CD4-positive, alpha-beta T cell treated with Interleukin-4 for 4 hours (primary cell): Measurements from ENCODE around the gene MRPS14.

ENCODE experiments used
- DNase-seq: peaks from one replicate; pipeline ENCODE4 v3.0.0-alpha.2; 2020

The MRPS14 gene

DNA sequence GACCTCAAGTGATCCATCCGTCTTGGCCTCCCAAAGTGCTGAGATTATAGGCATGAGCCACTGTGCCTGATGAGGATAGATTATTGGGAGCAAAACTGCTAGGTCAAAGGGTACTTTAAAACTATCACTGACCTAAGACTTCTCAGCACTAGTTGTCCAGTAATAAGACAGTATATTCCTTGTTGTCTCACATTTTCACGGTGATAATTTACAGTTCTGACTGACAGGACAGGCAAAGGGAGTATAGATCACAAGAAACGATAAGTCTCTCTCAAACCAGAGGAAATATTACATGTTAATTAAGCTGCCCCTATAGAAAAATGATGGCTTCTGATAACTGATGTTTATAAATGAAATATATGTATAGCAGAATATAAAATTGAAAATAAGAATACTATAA lies 3.7 kb downstream of the MRPS14 start:
- no peak for DNase-seq

- DNase-seq = no peak
Observed at GRCh38 chr1:175015243-175015642, 8.0 kb downstream of the MRPS14 start.

- DNase-seq = no peak
Observed at GRCh38 chr1:175013445-175013844, 9.8 kb downstream of the MRPS14 start.

- no peak for DNase-seq
Observed at GRCh38 chr1:175009532-175009931, 13.7 kb downstream of the MRPS14 start.

DNA sequence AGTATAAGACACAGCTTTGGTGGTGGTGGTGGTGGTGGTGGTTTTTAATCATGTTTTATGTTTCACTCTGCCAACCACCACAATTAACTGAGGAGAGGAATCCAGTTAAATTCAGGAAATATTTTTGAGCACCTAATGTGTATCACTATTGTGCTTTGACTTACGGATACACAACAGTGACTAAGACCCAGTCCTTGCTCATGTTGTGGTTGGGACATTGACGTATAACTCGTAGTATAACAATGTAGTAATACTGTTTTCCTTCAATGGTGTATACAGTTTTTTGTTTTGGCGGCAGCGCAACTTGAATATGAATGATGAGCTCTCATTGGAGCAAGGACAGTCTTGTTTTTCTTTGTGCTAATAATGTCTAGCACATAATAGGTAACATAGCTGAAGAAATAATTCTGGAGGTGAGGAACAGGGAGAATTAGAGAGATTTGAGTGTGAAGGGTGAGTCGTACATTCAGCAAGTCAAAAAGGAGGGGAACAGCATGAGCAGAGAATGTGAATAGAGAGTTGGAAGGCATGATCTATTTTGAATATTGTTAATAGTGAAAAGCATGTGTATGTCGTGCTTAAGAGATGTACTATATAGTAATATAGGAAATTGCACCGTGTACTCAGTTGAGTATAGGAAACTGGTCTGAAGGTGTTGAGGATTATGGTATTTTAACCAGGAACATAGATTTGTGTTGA lies 18.0 kb downstream of the MRPS14 start:
- DNase-seq = no peak

GRCh38 chr1:175003521-175003920 lies 19.7 kb downstream of the MRPS14 start:
- DNase-seq = no peak

DNA sequence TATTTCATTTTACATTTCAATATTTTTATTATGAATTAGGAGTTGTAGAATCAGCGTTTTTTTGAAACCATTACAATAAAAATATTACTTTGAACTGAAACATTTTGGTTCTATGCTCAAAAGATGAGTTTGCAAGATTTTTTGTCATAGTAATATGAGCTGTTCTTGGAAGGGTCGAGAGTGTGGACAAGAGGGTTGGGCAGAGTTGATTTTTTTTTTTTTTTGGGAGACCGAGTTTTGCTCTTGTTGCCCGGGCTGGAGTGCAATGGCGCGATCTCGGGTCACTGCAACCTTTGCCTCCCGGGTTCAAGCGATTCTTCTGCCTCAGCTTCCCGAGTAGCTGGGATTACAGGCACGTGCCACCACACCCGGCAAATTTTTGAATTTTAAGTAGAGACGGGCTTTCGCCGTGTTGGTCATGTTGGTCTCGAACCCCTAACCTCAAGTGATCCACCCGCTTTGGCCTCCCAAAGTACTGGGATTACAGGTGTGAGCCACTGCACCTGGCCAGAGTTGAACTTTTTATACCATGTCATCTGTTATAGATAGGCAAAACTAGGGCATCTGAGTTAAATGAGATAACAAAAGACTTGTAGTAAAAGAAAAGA lies 20.2 kb downstream of the MRPS14 start:
- DNase-seq = no peak

DNA sequence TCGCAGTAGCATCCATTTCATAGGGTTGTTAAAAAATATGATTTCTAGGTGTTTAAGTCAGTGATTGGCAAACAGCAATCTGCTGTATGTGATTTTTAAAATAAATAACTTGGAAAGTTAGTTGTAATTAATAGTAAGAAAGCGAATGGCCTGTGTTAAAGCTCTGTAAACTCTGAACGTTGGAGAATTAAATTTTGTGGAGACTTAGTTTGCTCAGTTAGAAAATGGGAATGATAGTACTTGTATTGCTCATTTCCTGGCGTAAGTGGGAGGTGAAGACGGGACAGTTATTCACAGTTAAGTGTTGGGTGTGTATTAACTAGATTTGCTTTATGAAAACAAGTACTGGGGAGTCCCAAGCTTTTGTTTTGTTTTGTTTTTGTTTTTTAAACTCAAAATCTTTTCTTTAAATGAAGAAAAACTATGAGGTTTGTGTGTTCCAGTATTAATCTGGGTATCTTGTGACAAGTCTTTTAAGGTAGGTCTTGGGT lies 22.5 kb downstream of the MRPS14 start:
- DNase-seq = peak; percentile 39

DNA sequence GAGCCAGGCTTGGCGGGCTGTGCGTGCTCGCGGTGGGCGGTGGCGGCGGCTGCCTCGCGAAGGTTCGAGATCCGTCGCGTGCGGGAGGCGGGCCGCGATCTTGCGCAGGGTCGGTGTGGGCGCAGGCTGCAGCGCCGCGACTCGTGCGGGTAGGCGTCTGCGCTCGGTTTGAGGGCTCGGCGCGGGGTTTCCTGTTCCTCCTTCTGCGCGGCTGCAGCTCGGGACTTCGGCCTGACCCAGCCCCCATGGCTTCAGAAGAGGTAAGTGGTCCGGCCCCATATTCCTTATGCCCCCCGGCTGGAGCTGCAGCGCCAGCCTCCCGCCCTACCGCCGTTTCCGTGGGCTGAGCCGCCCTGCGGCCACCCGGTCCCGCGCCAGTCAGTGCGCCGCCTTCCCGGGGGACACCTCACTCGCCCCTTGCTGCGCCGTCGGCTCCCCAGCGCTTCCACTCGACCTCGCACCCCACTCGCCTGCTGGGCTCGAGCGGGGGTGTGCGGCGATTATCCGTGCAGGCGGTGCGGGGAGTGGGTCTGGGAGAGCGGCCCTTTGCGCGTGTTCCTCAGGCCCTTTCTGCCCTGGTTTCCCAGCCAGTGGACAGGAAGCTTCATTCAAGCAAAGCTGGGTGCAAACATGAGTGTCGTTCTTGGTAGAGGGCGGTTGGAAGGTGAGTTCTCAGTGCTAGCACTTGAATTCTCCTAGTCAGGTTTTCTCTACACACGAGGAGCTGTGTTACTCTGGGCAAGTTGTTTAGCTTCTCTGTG lies 23.1 kb downstream of the MRPS14 start, which contains the start of gene CACYBP:
TSS of gene CACYBP (plus strand) at position 12 of the 761 bp plus-strand sequence. CDS start at position 246, 234 bp downstream.
- DNase-seq = peak; percentile 27

DNA sequence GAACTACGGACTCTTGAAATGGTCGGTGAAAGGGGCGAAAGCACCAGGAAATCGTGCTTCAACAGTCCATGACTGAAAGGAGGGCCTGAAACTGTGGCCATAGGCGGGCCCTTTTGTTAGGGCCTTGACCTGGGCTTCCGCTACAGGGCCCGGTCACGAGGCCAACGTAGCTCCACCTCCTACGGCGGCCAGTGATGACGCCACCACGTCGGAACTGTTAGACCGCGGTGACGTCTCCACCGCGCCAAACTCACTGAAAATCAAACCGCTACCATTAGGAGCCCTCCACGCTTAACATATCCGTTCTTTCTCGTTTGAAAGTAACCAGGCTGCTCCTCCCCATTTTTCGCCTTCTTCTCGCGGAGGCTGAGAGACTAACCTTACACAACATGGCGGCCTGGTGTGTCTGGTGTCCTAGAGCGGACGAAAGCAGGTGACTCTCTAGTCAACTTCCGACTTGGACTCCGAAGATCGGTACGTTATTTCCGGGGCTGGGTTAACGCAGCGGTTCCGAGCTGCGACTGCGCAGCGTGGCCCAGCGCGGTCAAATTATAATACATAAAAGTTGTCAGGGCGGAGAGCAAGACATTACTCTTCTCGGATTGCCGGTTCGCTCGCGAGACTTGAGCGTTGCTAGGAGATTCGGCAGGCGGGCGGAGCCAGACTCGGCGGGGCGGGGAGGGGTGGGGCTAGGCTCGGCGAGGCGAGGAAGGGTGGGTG lies 23.8 kb downstream of the MRPS14 start:
- DNase-seq = peak; percentile 100

GRCh38 chr1:174998569-174999215 lies 24.5 kb downstream of the MRPS14 start:
- peak; percentile 82 for DNase-seq

DNA sequence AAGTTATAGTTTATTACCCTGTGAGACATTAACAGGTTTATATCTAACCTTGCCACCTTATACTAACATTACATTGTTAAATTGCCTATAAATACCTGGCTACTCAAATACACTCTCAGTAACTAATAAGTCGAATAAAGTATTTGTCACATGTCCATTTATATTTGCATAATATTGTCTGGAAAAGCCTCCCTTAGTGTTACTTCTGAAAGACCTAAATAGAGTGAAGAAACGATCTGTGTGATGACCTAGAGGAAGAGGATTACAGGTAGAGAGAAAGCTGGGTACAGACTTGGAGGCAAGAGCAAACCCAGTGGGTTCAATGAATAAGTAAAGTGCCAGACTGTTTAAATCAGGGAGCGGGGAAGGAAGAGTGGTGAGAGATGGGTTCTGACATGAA lies 26.2 kb downstream of the MRPS14 start:
- DNase-seq = no peak

GRCh38 chr1:174996476-174996875 lies 26.7 kb downstream of the MRPS14 start:
- DNase-seq = no peak

- no peak for DNase-seq
Observed at GRCh38 chr1:174995916-174996315, 27.3 kb downstream of the MRPS14 start.

- no peak for DNase-seq
Observed at GRCh38 chr1:174995121-174995520, 28.1 kb downstream of the MRPS14 start.

- no peak for DNase-seq
Observed at GRCh38 chr1:174991473-174991872, 31.8 kb downstream of the MRPS14 start.

- DNase-seq = peak; percentile 38
Observed at GRCh38 chr1:174990382-174990999, 32.7 kb downstream of the MRPS14 start.

DNA sequence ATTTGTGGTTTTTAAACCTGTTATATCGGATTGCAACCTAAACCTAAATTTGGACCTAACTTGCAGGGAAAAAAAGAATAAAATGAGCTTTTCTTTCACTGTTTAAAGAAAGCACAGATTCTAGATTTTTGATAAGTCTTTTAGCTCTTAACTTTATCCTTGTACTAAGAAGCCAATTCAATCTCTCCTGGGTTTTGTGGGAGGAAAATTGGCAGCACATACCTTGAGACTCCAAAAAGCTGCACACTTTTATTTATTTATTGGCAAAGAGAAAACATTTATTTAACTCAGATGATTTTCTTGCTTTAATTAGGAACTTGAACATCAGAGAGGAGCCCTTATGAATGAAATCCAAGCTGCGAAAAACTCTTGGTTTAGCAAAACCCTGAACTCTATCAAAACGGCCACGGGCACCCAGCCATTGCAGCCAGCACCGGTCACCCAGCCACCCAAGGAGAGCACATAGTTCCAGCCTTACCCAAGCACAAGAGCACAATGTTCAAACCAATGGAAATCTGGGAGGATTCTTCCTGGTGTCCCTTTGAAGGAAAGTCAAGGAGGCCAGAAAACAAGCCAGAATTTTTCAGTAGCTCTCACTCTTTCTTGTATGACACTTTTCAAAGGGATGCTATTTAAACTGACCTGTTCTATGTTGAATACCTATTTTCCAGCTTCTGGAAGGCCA lies 33.5 kb downstream of the MRPS14 start:
- DNase-seq = no peak

DNA sequence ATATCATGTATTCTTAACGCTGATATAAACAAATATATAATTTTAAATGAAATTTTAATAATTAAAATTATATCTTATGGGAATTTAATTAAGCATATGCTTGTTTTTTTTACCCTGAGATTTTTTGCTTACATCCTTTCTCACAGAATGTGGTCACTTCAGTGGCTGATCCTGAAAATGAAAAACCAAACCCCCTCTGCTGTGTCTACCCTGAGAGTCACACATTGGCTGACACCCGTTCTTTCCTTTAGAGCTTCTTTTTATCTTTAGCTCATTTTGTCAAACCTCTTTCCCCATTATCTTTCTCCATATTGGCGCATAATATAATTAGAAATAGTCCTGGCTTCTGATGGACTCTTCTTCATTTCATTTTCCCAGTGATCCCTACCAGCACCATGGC lies 34.2 kb downstream of the MRPS14 start:
- no peak for DNase-seq

DNA sequence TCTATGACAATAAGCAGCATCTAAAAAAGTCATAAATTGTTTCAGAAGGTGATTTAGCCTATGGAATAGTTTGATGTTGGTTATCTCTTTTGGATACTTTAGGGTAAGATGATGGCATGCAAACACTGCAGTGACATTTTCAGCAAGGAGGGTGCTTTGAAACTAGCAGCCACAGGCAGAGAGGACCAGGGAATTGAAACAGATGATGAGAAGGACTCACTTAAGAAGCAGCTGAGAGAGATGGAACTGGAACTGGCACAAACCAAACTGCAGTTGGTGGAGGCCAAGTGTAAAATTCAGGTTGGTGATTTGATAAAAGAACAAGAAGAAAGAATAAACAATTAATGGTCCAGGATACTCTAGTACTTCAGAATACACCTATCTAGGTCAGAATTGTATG lies 34.7 kb downstream of the MRPS14 start:
- DNase-seq = no peak

DNA sequence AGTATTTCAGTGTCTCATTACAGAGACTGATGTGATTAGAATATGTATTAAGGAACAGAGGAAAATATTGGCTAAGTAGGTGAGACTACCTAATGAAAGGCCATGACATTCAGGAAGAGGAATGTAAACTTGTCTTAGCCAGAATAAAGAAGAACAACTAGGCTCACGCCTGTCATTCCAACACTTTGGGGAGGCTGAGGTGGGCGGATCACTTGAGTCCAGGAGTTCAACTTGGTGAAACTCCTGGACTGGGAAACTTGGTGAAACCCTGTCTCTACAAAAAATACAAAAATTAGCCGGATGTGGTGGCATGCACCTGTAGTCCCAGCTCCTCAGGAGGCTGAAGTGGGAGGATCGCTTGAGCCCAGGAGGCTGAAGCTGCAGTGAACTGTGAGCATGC lies 38.3 kb downstream of the MRPS14 start:
- no peak for DNase-seq
